HG03066 (cell line): ENCODE results near the gene DMXL2.
"Not testable (repeated sequence)": the region's sequence is repeated elsewhere in the genome, so short reads cannot be mapped to it uniquely, and the experiment has no call there.

Experiments
- ATAC-seq: cut with Tn5 transposase; IDR thresholded peaks from one replicate; pipeline ENCODE4 v1.9.1; 2021; ENCODE audit warnings: low read depth; ENCODE audit not compliant: unreplicated experiment

The DMXL2 gene

GRCh38 chr15:51579012-51579411, 43.6 kb downstream of the DMXL2 start:
- ATAC-seq: no peak

- no peak for ATAC-seq
Measured at GRCh38 chr15:51577636-51578304, 44.8 kb downstream of the DMXL2 start.

- no peak for ATAC-seq
Measured at GRCh38 chr15:51576911-51577500, 45.6 kb downstream of the DMXL2 start.

GRCh38 chr15:51576286-51576850, 46.2 kb downstream of the DMXL2 start:
- no peak for ATAC-seq

GRCh38 chr15:51575775-51576174, 46.8 kb downstream of the DMXL2 start:
- no peak for ATAC-seq

- not testable (repeated sequence) for ATAC-seq
Measured at GRCh38 chr15:51573352-51573751, 49.2 kb downstream of the DMXL2 start.

GRCh38 chr15:51568939-51569784, 53.4 kb downstream of the DMXL2 start:
- not testable (repeated sequence) for ATAC-seq

GRCh38 chr15:51561271-51561670, 61.3 kb downstream of the DMXL2 start:
- no peak for ATAC-seq

- no peak for ATAC-seq
Measured at GRCh38 chr15:51558876-51559275, 63.7 kb downstream of the DMXL2 start.

GRCh38 chr15:51558411-51558810, 64.2 kb downstream of the DMXL2 start:
- ATAC-seq: no peak

GRCh38 chr15:51550841-51551240, 71.7 kb downstream of the DMXL2 start:
- no peak for ATAC-seq

- no peak for ATAC-seq
Measured at GRCh38 chr15:51547656-51548055, 74.9 kb downstream of the DMXL2 start.

GRCh38 chr15:51536965-51537574, 85.5 kb downstream of the DMXL2 start:
- ATAC-seq: no peak

- no peak for ATAC-seq
Measured at GRCh38 chr15:51533672-51534398, 88.7 kb downstream of the DMXL2 start.

- ATAC-seq: no peak
Measured at GRCh38 chr15:51526955-51527354, 95.6 kb downstream of the DMXL2 start.

GRCh38 chr15:51524376-51524775, 98.2 kb downstream of the DMXL2 start:
- no peak for ATAC-seq

GRCh38 chr15:51516291-51516690, 106.3 kb downstream of the DMXL2 start:
- no peak for ATAC-seq

- no peak for ATAC-seq
Measured at GRCh38 chr15:51505251-51505650, 117.3 kb downstream of the DMXL2 start.

- no peak for ATAC-seq
Measured at GRCh38 chr15:51503003-51503402, 119.6 kb downstream of the DMXL2 start.

- ATAC-seq: no peak
Measured at GRCh38 chr15:51499379-51499976, 123.1 kb downstream of the DMXL2 start.
